GM12891 (cell line): ENCODE results near the gene PCDH10.

ENCODE experiments used
- PAX5 ChIP-seq: IDR thresholded peaks from 2 replicates; pipeline ENCODE4 v1.6.1; 2011; ENCODE audit warnings: low read length, moderate library complexity, mild to moderate bottlenecking; ENCODE audit not compliant: insufficient read depth, severe bottlenecking
- POLR2A ChIP-seq: IDR thresholded peaks from 2 replicates; pipeline ENCODE4 v1.6.1; 2011; ENCODE audit warnings: low read depth, low read length, control low read depth
- POLR2AphosphoS5 ChIP-seq: IDR thresholded peaks from 2 replicates; pipeline ENCODE4 v1.6.1; 2011; ENCODE audit warnings: low read depth, low read length, control low read depth
- TAF1 ChIP-seq: IDR thresholded peaks from 2 replicates; pipeline ENCODE4 v1.6.1; 2011; ENCODE audit warnings: low read depth, low read length, control low read depth

GRCh38 chr4:133156556-133156955 is 7.5 kb downstream of the PCDH10 start:
- TF ChIP-seq PAX5 (no peak), TAF1 (no peak), POLR2A (no peak), POLR2AphosphoS5 (no peak)
